CD4-positive, CD25-positive, alpha-beta regulatory T cell (primary cell): ENCODE measurements around the gene MBOAT7. TPM values are rescaled to one million over a fixed set of nuclear protein-coding genes. Genes with fewer than 3 reads are reported as not detected.

Source experiments
- ATAC-seq, 2 donors: fragments of 150-1000 bp; cut with Tn5 transposase; one replicate each; pipeline ENCODE4 v1.10.0; 2021; ENCODE audit warnings: low read depth in 2 of 2, moderate number of reproducible peaks in 2 of 2, moderate library complexity in 1 of 2
- DNase-seq, 3 donors: peaks; one replicate each; pipeline versions ENCODE4 v3.0.0 to v3.0.0-alpha.2; 2012 to 2022; ENCODE audit warnings: mixed read lengths in 1 of 3
- H3K27ac ChIP-seq: one replicate; pipeline ENCODE4 v1.7.0; 2013; ENCODE audit warnings: mild to moderate bottlenecking, low read length; ENCODE audit not compliant: insufficient read depth, poor library complexity, severe bottlenecking
- H3K27me3 ChIP-seq: one replicate; pipeline ENCODE4 v1.7.0; 2013; ENCODE audit warnings: low read length; ENCODE audit not compliant: control insufficient read depth, insufficient read depth
- H3K36me3 ChIP-seq: one replicate; pipeline ENCODE4 v1.7.0; 2013; ENCODE audit warnings: mild to moderate bottlenecking, low read length, moderate library complexity; ENCODE audit not compliant: control insufficient read depth, insufficient read depth
- H3K4me1 ChIP-seq: 2 replicates; pipeline ENCODE4 v1.7.0; 2013; ENCODE audit warnings: mild to moderate bottlenecking, low read length; ENCODE audit not compliant: insufficient read depth, control insufficient read depth, poor library complexity, severe bottlenecking
- H3K4me3 ChIP-seq: one replicate; pipeline ENCODE4 v1.7.0; 2013; ENCODE audit warnings: low read depth, mild to moderate bottlenecking, low read length, moderate library complexity
- H3K9me3 ChIP-seq, 2 experiments: 1 replicate in 1 of 2; 2 replicates in 1 of 2; pipeline ENCODE4 v1.7.0; 2013; ENCODE audit warnings: low read length in 2 of 2, mild to moderate bottlenecking in 1 of 2, moderate library complexity in 1 of 2; ENCODE audit not compliant: control insufficient read depth in 2 of 2
- H3K27ac Mint-ChIP-seq, 3 donors: one replicate each; pipeline ENCODE4 v1.8.0; 2020 to 2022; ENCODE audit warnings: mild to moderate bottlenecking in 3 of 3, mixed read lengths in 3 of 3, moderate library complexity in 2 of 3
- H3K27me3 Mint-ChIP-seq: one replicate; pipeline ENCODE4 v1.8.0; 2022; ENCODE audit warnings: mild to moderate bottlenecking, mixed read lengths
- H3K36me3 Mint-ChIP-seq: one replicate; pipeline ENCODE4 v1.8.0; 2020; ENCODE audit warnings: mixed read lengths
- H3K4me1 Mint-ChIP-seq, 4 donors: one replicate each; pipeline ENCODE4 v1.8.0; 2020 to 2022; ENCODE audit warnings: mixed read lengths in 4 of 4, mild to moderate bottlenecking in 1 of 4
- H3K4me3 Mint-ChIP-seq, 4 donors: one replicate each; pipeline ENCODE4 v1.8.0; 2020 to 2022; ENCODE audit warnings: mild to moderate bottlenecking in 4 of 4, mixed read lengths in 4 of 4, moderate library complexity in 3 of 4
- H3K9me3 Mint-ChIP-seq, 7 donors: one replicate each; pipeline ENCODE4 v1.8.0; 2020 to 2022; ENCODE audit warnings: mixed read lengths in 7 of 7, mild to moderate bottlenecking in 3 of 7, moderate library complexity in 2 of 7
- polyA plus RNA-seq, 4 donors: library from polyadenylated mRNA; unstranded; fragments of 300-500 nt; fragmentation: Illumina TruSeq; gene quantifications; one replicate each; pipeline ENCODE4 v1.2.3, GENCODE V29; 2021
- total RNA-seq: library from RNA; stranded (reverse); gene quantifications from one replicate; pipeline ENCODE4 v1.2.3, GENCODE V29; 2022

Gene MBOAT7
- total and polyA plus RNA-seq, 5 donors from 2014 or later = 10.8 to 25.8 (median 15.8) TPM

GRCh38 chr19:54165222-54165621, 24.2 kb downstream of the MBOAT7 start:
- Histone ChIP-seq H3K36me3 (no peaks in the 10 kb centered on the region), H3K27ac (no peak overlapping the region), H3K27me3 (no peaks in the 10 kb centered on the region), H3K4me3 (no peak overlapping the region), H3K9me3 (no peaks in the 10 kb centered on the region), H3K4me1 (peaks cover 35% of the 10 kb centered on the region)
- no peaks in the 10 kb centered on the region for H3K9me3 Mint-ChIP-seq
- no peak for DNase-seq
- H3K27ac Mint-ChIP-seq = no peak overlapping the region
- no peaks in the 10 kb centered on the region for H3K36me3 Mint-ChIP-seq
- H3K27me3 Mint-ChIP-seq = peaks cover 13% of the 10 kb centered on the region
- peaks cover 8 to 45% (median 26%) of the 10 kb centered on the region in 4 donors for H3K4me1 Mint-ChIP-seq
- ATAC-seq = no peak
- H3K4me3 Mint-ChIP-seq = peak overlapping the region in 3 of 4 donors; percentile 47 to 63 (median 54)

- H3K27me3 ChIP-seq = no peaks in the 10 kb centered on the region
- H3K4me1 ChIP-seq = peaks cover 38% of the 10 kb centered on the region
- no peaks in the 10 kb centered on the region for H3K9me3 ChIP-seq
- H3K27ac ChIP-seq = no peak overlapping the region
- Mint-ChIP-seq H3K27ac (peak overlapping the region in 1 of 3 donors; percentile 89), H3K36me3 (peaks cover 1% of the 10 kb centered on the region), H3K9me3 (no peaks in the 10 kb centered on the region), H3K4me1 (peaks cover 15 to 50% (median 31%) of the 10 kb centered on the region in 4 donors), H3K27me3 (peaks cover 13% of the 10 kb centered on the region), H3K4me3 (peak overlapping the region; percentile 59 to 79 (median 76))
- H3K36me3 ChIP-seq = no peaks in the 10 kb centered on the region
- ATAC-seq (no peak), DNase-seq (peak; percentile 9 to 70 (median 60))
- no peak overlapping the region for H3K4me3 ChIP-seq
Measured at GRCh38 chr19:54164369-54165068, 24.9 kb downstream of the MBOAT7 start.

GRCh38 chr19:54162884-54163283, 26.5 kb downstream of the MBOAT7 start:
- H3K27me3 ChIP-seq = no peaks in the 10 kb centered on the region
- peaks cover 6% of the 10 kb centered on the region for H3K36me3 ChIP-seq
- H3K27me3 Mint-ChIP-seq = peaks cover 13% of the 10 kb centered on the region
- ATAC-seq (no peak), DNase-seq (no peak)
- peak overlapping the region; percentile 87 to 98 (median 88) for H3K4me3 Mint-ChIP-seq
- no peaks in the 10 kb centered on the region for H3K9me3 Mint-ChIP-seq
- no peak overlapping the region for H3K27ac ChIP-seq
- H3K27ac Mint-ChIP-seq = no peak overlapping the region
- peaks cover 4% of the 10 kb centered on the region for H3K36me3 Mint-ChIP-seq
- peaks cover 46% of the 10 kb centered on the region for H3K4me1 ChIP-seq
- H3K4me1 Mint-ChIP-seq = peaks cover 16 to 57% (median 37%) of the 10 kb centered on the region in 4 donors
- peak overlapping the region; percentile 37 for H3K4me3 ChIP-seq
- H3K9me3 ChIP-seq = no peaks in the 10 kb centered on the region

- peak overlapping the region; percentile 37 for H3K4me3 ChIP-seq
- DNase-seq (peak; percentile 74 to 88 (median 79)), ATAC-seq (peak; percentile 3 to 6)
- H3K4me3 Mint-ChIP-seq = peak overlapping the region; percentile 87 to 98 (median 88)
- no peaks in the 10 kb centered on the region for H3K27me3 ChIP-seq
- H3K9me3 Mint-ChIP-seq = no peaks in the 10 kb centered on the region
- H3K36me3 ChIP-seq = peaks cover 11% of the 10 kb centered on the region
- peak overlapping the region; percentile 31 to 88 (median 75) for H3K27ac Mint-ChIP-seq
- peaks cover 50% of the 10 kb centered on the region for H3K4me1 ChIP-seq
- H3K4me1 Mint-ChIP-seq = peaks cover 16 to 57% (median 37%) of the 10 kb centered on the region in 4 donors
- H3K27ac ChIP-seq = no peak overlapping the region
- no peaks in the 10 kb centered on the region for H3K9me3 ChIP-seq
- peaks cover 4% of the 10 kb centered on the region for H3K36me3 Mint-ChIP-seq
- peaks cover 13% of the 10 kb centered on the region for H3K27me3 Mint-ChIP-seq
Measured at GRCh38 chr19:54162241-54162805, 27.1 kb downstream of the MBOAT7 start.

- Histone ChIP-seq H3K4me3 (no peak overlapping the region), H3K27me3 (no peaks in the 10 kb centered on the region), H3K36me3 (peaks cover 25% of the 10 kb centered on the region), H3K27ac (peak overlapping the region; percentile 80), H3K9me3 (no peaks in the 10 kb centered on the region), H3K4me1 (peaks cover 50% of the 10 kb centered on the region)
- peaks cover 16 to 69% (median 39%) of the 10 kb centered on the region in 4 donors for H3K4me1 Mint-ChIP-seq
- peak overlapping the region in 2 of 3 donors; percentile 97 to 100 for H3K27ac Mint-ChIP-seq
- peak overlapping the region; percentile 87 to 100 (median 99) for H3K4me3 Mint-ChIP-seq
- no peak for DNase-seq
- no peak for ATAC-seq
- peaks cover 11% of the 10 kb centered on the region for H3K27me3 Mint-ChIP-seq
- no peaks in the 10 kb centered on the region for H3K9me3 Mint-ChIP-seq
- peaks cover 9% of the 10 kb centered on the region for H3K36me3 Mint-ChIP-seq
Measured at GRCh38 chr19:54160854-54161253, 28.5 kb downstream of the MBOAT7 start.

- H3K4me1 ChIP-seq = peaks cover 54% of the 10 kb centered on the region
- H3K27me3 ChIP-seq = no peaks in the 10 kb centered on the region
- no peaks in the 10 kb centered on the region for H3K9me3 Mint-ChIP-seq
- ATAC-seq (no peak), DNase-seq (no peak)
- no peaks in the 10 kb centered on the region for H3K9me3 ChIP-seq
- peak overlapping the region; percentile 72 for H3K4me3 ChIP-seq
- peak overlapping the region; percentile 97 to 100 (median 100) for H3K27ac Mint-ChIP-seq
- H3K4me3 Mint-ChIP-seq = peak overlapping the region; percentile 94 to 100 (median 99)
- peaks cover 16 to 68% (median 35%) of the 10 kb centered on the region in 4 donors for H3K4me1 Mint-ChIP-seq
- peaks cover 9% of the 10 kb centered on the region for H3K36me3 Mint-ChIP-seq
- H3K27ac ChIP-seq = peak overlapping the region; percentile 80
- H3K27me3 Mint-ChIP-seq = peaks cover 7% of the 10 kb centered on the region
- peaks cover 31% of the 10 kb centered on the region for H3K36me3 ChIP-seq
Measured at GRCh38 chr19:54160182-54160811, 29.1 kb downstream of the MBOAT7 start.

GRCh38 chr19:54159352-54160181, 29.8 kb downstream of the MBOAT7 start, which contains the start of gene LENG1:
LENG1 (minus strand) TSS chr19:54159721; CDS start chr19:54159695, 26 bp downstream.
- DNase-seq (peak; percentile 99 to 100 (median 99)), ATAC-seq (peak; percentile 89 to 92)
- Histone ChIP-seq H3K36me3 (peaks cover 36% of the 10 kb centered on the region), H3K4me3 (peak within 1 kb of the TSS; percentile 98), H3K9me3 (no peaks in the 10 kb centered on the region), H3K4me1 (peaks cover 59% of the 10 kb centered on the region), H3K27me3 (no peaks in the 10 kb centered on the region), H3K27ac (peak within 1 kb of the TSS; percentile 89)
- Mint-ChIP-seq H3K9me3 (no peaks in the 10 kb centered on the region), H3K27me3 (peaks cover 1% of the 10 kb centered on the region), H3K4me1 (peaks cover 16 to 68% (median 35%) of the 10 kb centered on the region in 4 donors), H3K4me3 (peak within 1 kb of the TSS; percentile 94 to 100 (median 99)), H3K36me3 (peaks cover 14% of the 10 kb centered on the region), H3K27ac (peak within 1 kb of the TSS; percentile 97 to 100 (median 100))
